Measurements from ENCODE around the gene LIMS1. TPM values are rescaled to one million over a fixed set of nuclear protein-coding genes. Genes with fewer than 3 reads are reported as not detected.

LIMS1 gene
- polyA plus RNA-seq, 3 donors: 44.0 to 130 (median 124) TPM

DNA sequence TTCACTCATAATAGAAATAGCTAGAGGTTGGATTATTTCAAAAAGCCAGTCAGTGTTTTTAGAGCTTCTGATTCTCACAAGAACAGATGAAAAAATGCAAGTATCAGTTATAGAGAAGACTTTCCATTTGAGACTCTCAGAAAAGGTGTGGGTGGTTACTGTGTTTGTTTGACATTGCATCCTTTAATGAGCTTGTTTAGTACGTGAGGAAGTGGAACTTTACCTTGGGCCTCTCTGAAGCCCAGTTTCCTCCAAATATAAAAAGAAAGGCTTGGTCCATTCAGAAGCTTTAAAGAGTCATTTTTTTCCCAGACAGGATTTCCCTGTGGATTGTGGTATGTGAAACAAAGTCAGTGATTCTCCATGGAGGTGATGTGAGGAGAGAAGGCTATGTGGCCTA, 95.1 kb downstream of the LIMS1 start:
- peaks cover 0 to 16% of the 10 kb centered on the region in 2 donors for H3K36me3 ChIP-seq (replicated peaks in 1 of 2; ENCODE audit: control insufficient read depth in 1 of 2, insufficient read depth in 2 of 2, low read length in 2 of 2)
- no CpG with 5 or more reads among the region's 1 CpG for WGBS (ENCODE audit: insufficient coverage)
- H4K20me1 ChIP-seq (ENCODE audit: insufficient read depth, low read length): peaks cover 90% of the 10 kb centered on the region
- H2AFZ ChIP-seq (ENCODE audit: insufficient read depth, low read depth, low read length, poor library complexity, severe bottlenecking): no peak overlapping the region
- TF ChIP-seq, protein P1, sequence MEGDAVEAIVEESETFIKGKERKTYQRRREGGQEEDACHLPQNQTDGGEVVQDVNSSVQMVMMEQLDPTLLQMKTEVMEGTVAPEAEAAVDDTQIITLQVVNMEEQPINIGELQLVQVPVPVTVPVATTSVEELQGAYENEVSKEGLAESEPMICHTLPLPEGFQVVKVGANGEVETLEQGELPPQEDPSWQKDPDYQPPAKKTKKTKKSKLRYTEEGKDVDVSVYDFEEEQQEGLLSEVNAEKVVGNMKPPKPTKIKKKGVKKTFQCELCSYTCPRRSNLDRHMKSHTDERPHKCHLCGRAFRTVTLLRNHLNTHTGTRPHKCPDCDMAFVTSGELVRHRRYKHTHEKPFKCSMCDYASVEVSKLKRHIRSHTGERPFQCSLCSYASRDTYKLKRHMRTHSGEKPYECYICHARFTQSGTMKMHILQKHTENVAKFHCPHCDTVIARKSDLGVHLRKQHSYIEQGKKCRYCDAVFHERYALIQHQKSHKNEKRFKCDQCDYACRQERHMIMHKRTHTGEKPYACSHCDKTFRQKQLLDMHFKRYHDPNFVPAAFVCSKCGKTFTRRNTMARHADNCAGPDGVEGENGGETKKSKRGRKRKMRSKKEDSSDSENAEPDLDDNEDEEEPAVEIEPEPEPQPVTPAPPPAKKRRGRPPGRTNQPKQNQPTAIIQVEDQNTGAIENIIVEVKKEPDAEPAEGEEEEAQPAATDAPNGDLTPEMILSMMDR (IDR thresholded peaks at IDR 0.05): no peak
- Mint-ChIP-seq H3K4me3 (no peak overlapping the region), H3K4me1 (peaks cover 30% of the 10 kb centered on the region), H3K27me3 (ENCODE audit: low read depth in 3 of 3) (peaks cover 0 to 1% (median 0%) of the 10 kb centered on the region in 3 donors), H3K9me3 (no peaks in the 10 kb centered on the region), H3K36me3 (peaks cover 29 to 42% of the 10 kb centered on the region in 2 donors), H3K27ac (peak overlapping the region in 4 of 7 donors; percentile 8 to 83 (median 46))
- no peak for DNase-seq
- intact Hi-C loops (cut with micrococcal nuclease): no loop called here
- H3K4me3 ChIP-seq (replicated peaks in 1 of 3; ENCODE audit: low read depth in 2 of 3, low read length in 3 of 3): no peak overlapping the region
- no peaks in the 10 kb centered on the region for H3K27me3 ChIP-seq (ENCODE audit: control insufficient read depth in 2 of 2, insufficient read depth in 2 of 2, low read length in 2 of 2)
- no peaks in the 10 kb centered on the region for H3K9me3 ChIP-seq (replicated peaks in 1 of 2; ENCODE audit: control insufficient read depth in 1 of 2, insufficient read depth in 1 of 2, low read length in 2 of 2)
- H3K4me1 ChIP-seq (ENCODE audit: control insufficient read depth in 1 of 2, insufficient read depth in 2 of 2, low read length in 2 of 2): peaks cover 7 to 8% of the 10 kb centered on the region in 2 donors
- no peak overlapping the region for H3K9ac ChIP-seq (ENCODE audit: insufficient read depth, low read length, poor library complexity, severe bottlenecking)
- no peak overlapping the region for H3K4me2 ChIP-seq (replicated peaks; ENCODE audit: extremely low read depth, low read length, poor library complexity, severe bottlenecking)
- H3K27ac ChIP-seq (ENCODE audit: low read depth in 1 of 2, low read length in 2 of 2): peak overlapping the region in 1 of 2 donors; percentile 27
- peaks cover 99% of the 10 kb centered on the region for H3K79me2 ChIP-seq (ENCODE audit: insufficient read depth, low read length)

DNA sequence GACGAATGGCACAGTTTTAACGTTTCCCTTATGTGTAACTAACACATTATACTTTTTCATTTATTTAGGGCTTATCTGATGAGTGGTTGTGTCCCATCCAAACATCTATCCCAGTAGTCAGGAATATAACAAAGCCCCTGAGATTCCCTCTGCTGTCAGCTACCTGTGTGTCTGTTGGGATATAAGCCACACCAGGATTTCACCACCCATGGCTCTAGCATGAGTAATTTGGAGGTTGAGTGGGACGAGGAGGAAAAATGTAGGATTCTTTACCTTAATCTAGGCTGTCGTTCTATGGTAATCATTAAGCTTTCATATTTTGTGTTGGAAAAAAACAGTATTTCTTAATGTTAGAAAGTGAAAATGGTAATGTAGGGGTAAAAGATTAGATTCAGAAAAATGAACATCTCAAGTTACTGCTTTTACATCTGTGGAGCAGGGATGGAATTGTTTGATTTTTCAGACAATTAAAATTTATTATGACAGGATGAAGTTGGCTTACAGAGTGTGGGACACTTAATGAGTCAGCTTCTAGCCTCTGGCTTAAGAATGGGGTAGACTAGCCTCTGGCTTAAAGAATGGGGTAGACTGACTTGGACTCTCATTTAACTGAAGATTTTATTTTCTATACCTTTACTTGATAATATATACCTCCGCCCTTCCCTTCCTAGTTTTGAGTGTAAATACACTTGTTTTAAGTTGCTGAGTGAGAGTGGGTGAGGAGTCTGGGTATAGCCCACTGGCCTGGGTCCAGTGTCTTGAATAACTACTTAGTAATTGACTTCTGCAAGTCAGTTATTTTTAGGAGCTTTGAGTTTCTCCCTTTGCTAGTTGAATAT, 96.5 kb downstream of the LIMS1 start:
- Histone ChIP-seq H3K36me3 (replicated peaks in 1 of 2; ENCODE audit: control insufficient read depth in 1 of 2, insufficient read depth in 2 of 2, low read length in 2 of 2) (peaks cover 0 to 16% of the 10 kb centered on the region in 2 donors), H3K79me2 (ENCODE audit: insufficient read depth, low read length) (peaks cover 96% of the 10 kb centered on the region), H3K4me3 (replicated peaks in 1 of 3; ENCODE audit: low read depth in 2 of 3, low read length in 3 of 3) (no peak overlapping the region), H3K4me1 (ENCODE audit: control insufficient read depth in 1 of 2, insufficient read depth in 2 of 2, low read length in 2 of 2) (peaks cover 0 to 8% of the 10 kb centered on the region in 2 donors), H3K9me3 (replicated peaks in 1 of 2; ENCODE audit: control insufficient read depth in 1 of 2, insufficient read depth in 1 of 2, low read length in 2 of 2) (no peaks in the 10 kb centered on the region), H3K27ac (ENCODE audit: low read depth in 1 of 2, low read length in 2 of 2) (no peak overlapping the region), H3K27me3 (ENCODE audit: control insufficient read depth in 2 of 2, insufficient read depth in 2 of 2, low read length in 2 of 2) (no peaks in the 10 kb centered on the region), H3K9ac (ENCODE audit: insufficient read depth, low read length, poor library complexity, severe bottlenecking) (no peak overlapping the region), H2AFZ (ENCODE audit: insufficient read depth, low read depth, low read length, poor library complexity, severe bottlenecking) (no peak overlapping the region), H4K20me1 (ENCODE audit: insufficient read depth, low read length) (peaks cover 84% of the 10 kb centered on the region), H3K4me2 (replicated peaks; ENCODE audit: extremely low read depth, low read length, poor library complexity, severe bottlenecking) (no peak overlapping the region)
- intact Hi-C loops (cut with micrococcal nuclease): no loop called here
- WGBS (ENCODE audit: insufficient coverage): no CpG with 5 or more reads among the region's 5 CpGs
- Mint-ChIP-seq H3K4me1 (peaks cover 34% of the 10 kb centered on the region), H3K36me3 (peaks cover 34 to 44% of the 10 kb centered on the region in 2 donors), H3K27me3 (ENCODE audit: low read depth in 3 of 3) (peaks cover 0 to 1% (median 0%) of the 10 kb centered on the region in 3 donors), H3K9me3 (no peaks in the 10 kb centered on the region), H3K4me3 (no peak overlapping the region), H3K27ac (peak overlapping the region in 1 of 7 donors; percentile 42)
- no peak for DNase-seq
- TF ChIP-seq, protein P1 (IDR thresholded peaks at IDR 0.05): no peak

All from CD14-positive monocyte (primary cell).